GM10266 (cell line): ENCODE measurements around the gene CHN1.

Experiments
- DNase-seq: peaks from one replicate; pipeline ENCODE4 v3.0.0; 2012; ENCODE audit errors: extremely low spot score
- TF ChIP-seq, protein P1 (sequence below): IDR thresholded peaks from 2 replicates; pipeline ENCODE4 v1.5.1; 2012; ENCODE audit warnings: mild to moderate bottlenecking, low read depth; ENCODE audit not compliant: control insufficient read depth, insufficient read depth; ENCODE audit errors: missing control alignments

Gene CHN1

DNA sequence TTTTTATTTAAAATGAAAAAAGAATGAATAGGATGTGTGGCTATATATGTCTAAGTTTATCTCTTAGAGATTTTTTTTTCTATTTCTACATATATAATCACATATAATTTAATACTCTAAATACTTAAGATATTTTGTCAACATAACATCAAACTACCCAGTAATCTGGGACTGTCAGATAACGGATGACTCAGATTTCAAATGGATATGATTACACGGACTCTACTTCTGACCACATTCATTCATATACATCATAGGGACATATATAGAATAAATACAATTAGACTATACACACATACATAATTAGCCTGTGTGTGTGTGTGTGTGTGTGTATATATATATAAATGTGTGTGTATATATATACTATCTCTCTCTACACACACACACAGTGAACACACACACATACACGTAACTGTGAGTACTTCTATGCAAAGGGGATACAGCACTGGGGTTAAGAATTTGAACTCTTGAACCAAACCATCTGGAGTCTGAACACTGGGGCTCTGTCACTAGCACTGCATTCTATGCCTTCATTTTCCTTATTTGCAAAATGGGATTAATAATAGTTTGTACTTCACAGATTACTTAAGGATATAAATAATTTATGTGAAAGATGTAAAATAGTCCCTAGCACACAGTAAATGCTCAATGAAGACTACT is 59.5 kb downstream of the CHN1 start:
- DNase-seq: no peak
- TF ChIP-seq, protein P1, sequence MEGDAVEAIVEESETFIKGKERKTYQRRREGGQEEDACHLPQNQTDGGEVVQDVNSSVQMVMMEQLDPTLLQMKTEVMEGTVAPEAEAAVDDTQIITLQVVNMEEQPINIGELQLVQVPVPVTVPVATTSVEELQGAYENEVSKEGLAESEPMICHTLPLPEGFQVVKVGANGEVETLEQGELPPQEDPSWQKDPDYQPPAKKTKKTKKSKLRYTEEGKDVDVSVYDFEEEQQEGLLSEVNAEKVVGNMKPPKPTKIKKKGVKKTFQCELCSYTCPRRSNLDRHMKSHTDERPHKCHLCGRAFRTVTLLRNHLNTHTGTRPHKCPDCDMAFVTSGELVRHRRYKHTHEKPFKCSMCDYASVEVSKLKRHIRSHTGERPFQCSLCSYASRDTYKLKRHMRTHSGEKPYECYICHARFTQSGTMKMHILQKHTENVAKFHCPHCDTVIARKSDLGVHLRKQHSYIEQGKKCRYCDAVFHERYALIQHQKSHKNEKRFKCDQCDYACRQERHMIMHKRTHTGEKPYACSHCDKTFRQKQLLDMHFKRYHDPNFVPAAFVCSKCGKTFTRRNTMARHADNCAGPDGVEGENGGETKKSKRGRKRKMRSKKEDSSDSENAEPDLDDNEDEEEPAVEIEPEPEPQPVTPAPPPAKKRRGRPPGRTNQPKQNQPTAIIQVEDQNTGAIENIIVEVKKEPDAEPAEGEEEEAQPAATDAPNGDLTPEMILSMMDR: no peak

DNA sequence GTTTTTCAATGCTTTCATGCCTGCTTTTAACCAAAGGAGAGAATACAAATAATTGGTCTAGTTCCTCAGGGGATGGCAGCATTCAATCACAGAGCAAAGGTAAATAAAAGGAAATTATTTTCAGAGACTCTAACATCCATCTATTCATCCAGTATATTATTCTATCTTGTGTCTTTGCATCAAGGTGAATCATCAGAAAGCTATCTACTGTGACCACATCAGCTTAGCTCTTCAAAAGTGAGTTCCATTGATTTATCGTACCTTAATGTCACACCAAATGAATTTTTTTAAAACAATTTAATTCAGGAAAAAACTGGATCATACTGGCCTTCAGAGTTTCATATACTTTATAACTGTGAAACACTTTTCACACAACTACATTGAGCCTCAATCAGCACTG is 66.1 kb downstream of the CHN1 start:
- TF ChIP-seq, protein P1: no peak
- DNase-seq: no peak

DNA sequence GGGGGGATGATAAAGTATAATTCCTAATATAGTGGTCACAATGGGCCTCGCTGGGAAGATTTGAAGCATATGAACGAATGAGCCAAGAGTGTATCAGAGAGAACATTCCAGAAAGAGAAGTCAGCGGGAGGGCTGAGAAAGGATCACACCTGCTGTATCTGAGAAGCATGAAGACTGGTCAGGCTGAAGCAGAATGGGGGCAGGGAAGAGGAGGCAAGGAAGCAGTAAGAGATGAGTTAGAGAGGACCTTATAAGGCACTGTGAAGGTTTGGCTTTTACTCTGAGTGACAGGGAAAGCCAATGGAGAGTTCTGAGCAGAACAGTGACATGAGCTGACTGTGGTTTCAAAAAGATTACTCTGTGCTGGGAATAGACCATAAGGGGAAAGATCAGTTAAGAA is 73.5 kb downstream of the CHN1 start:
- no peak for DNase-seq
- TF ChIP-seq, protein P1: no peak

DNA sequence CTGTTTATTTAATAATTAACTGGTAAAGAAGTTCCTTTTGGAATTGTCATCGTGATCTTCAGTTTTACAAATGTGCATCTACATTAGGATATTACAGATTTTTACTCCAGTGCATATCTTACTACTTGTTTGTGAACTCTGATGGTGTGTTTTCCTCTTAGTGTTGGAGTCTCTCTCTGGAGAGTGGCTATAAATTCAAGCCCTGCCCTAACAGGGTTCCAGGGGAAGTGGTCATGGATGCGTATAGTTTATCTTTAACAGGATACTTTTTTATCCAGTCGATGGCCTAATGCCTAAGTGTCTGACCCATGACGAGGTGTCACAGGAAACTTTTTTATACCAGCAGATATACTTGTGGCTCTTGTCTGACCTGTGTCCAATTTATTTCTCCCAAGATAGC is 75.4 kb downstream of the CHN1 start:
- no peak for DNase-seq
- TF ChIP-seq, protein P1: no peak

DNA sequence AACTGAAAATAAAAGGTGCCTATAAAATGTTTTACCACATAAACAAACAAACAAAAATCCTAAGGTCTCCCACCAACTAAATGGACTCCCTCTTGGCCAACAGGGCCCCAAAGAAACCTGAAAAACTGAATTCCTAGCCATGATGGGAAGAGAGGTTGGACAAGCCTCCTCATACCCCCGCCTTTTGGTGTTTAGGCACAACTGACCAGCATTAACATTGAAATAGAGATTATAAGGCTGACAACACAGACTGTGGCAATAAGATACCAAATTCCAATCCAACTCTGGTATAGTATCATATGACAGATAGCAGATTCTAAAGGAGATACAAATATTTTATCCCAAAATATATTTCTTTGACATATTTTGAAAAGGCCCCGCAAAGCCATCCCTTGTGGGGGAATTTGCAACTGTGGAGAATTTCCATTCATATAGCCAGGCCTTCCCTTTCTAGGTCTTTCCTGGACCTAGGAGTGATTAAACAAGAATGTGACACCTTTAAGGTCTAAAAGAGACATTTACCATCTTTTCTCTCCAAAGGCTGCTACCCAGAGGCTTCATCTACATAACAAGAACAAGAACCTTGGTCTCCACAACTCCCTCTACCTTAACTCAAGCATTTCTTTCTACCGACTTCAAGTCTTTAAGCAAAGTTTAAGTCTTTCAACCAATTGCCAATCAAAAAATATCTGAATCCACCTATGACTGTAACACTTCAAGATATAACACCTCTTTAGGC is 80.0 kb downstream of the CHN1 start:
- TF ChIP-seq, protein P1: no peak
- no peak for DNase-seq

DNA sequence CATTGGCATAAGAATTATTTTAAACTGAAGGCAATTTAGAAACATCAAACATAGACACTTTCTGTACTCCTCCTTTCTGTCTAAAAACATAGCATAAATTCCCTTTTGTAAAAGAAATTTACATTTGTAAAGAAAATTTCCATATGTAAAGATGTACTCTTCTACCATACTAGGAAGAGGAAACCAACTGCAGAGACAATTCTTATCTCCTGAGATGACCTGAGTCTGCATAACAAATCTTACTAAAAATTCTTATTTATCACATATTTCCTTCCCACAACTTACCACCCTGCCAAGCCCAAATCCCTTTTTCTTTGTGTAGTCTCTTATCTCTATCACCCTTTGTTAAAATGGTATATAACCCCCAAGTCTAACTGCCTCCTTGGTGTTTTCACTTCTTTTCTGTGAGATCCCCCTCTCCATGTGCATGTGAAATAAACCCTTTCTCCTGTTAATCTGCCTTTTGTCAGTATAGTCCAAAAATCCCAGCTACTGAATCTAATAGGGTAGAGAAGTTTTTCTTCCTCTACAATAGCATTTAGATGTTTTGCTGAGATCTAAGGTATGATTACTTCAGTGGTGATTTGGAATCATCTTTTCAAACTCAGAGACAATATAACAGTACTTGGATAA is 81.0 kb downstream of the CHN1 start:
- TF ChIP-seq, protein P1: no peak
- no peak for DNase-seq

DNA sequence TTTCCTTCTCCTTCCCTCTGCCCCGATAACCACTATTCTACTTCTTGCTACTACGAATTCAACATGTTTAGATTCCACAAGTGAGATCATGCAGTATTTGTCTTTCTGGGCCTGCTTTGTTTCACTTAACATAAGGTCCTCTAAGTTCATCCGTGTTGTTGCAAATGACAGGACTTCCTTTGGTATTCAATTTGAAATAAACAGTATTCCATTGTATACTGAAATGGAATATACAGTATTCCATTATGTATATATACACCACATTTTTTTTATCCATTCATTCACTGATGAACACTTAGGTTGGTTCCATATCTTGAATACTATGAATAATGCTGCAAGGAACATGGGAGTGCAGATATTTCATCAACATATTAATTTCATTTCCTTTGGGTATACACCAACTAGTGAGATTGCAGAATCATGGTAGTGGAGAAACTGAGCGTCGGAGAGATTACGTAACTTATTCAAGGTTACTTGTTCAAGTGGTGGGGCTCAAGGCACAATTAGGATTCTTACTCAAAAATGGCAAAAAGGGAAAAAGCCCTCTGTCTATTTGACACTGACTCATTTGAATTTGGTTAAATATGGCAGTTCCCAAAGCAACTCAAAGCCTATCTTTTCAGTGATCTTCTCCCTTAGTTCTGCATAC is 85.1 kb downstream of the CHN1 start:
- no peak for DNase-seq
- TF ChIP-seq, protein P1: no peak
